ENCODE measurements around the gene CNNM1.

DNA sequence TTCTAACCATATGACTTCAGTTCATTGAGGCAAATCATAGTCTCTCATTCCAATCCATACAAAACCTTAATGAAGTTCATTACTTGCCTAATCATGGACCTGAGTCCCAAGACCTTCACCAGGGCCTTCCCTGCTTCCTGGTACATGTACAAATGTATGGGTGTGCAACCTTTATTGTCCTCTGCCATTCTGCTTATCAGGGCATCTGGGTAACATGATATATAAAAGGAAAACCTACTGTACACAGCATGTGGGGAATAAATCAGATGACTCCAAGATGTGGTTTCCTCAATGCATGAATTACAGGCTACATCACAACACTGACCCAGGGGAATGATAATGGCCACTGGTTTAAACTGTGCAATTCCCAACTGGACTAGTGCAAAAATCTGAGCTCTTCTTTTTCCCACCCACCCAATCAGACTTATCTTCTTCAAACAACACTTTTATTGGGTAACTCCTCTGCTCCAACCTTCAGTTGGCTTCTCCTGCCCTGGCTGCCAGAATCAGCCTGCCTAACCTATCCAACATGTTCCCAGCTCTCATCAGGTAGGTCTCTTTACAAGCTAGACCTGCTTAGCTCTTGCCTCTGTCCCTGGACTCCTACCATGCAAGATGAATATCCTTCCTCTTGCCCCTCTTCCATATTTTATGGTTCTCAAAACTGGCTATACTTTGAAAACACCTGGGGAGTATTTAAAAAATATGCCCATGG lies 89.9 kb downstream of the CNNM1 start:
- TF ChIP-seq CTCF (IDR thresholded peaks at IDR 0.05; ENCODE audit: poor library complexity) (no peak), EZH2 (IDR thresholded peaks at IDR 0.05; ENCODE audit: borderline replicate concordance) (no peak), EZH2phosphoT487 (IDR thresholded peaks at IDR 0.05; ENCODE audit: low read depth, severe bottlenecking, unreplicated experiment) (no peak)
